ENCODE measurements around the gene TSPAN9. TPM values are rescaled to one million over a fixed set of nuclear protein-coding genes. Genes with fewer than 3 reads are reported as not detected.

The TSPAN9 gene
- total and polyA plus RNA-seq, 2 experiments from 2014 or later, result 6.0 to 31.5 TPM

GRCh38 chr12:3176754-3177153, 99.6 kb downstream of the TSPAN9 start:
- no peak overlapping the region for H3K27ac Mint-ChIP-seq
- Histone ChIP-seq H4K20me1 (replicated peaks; ENCODE audit: insufficient read depth) (no peaks in the 10 kb centered on the region), H3K36me3 (ENCODE audit: insufficient read depth) (no peaks in the 10 kb centered on the region), H3K4me1 (ENCODE audit: insufficient read depth) (peaks cover 21% of the 10 kb centered on the region), H2AFZ (no peak overlapping the region), H3K4me3 (no peak overlapping the region), H3K27ac (ENCODE audit: low read depth) (no peak overlapping the region), H3F3A (replicated peaks; ENCODE audit: low read depth) (0 out of 2 replicates have a peak, but pooled peaks cover 4% of the 10 kb centered on the region), H3K27me3 (ENCODE audit: insufficient read depth) (no peaks in the 10 kb centered on the region), H3K79me2 (replicated peaks; ENCODE audit: insufficient read depth) (no peaks in the 10 kb centered on the region), H3K4me2 (no peak overlapping the region), H3K9me2 (ENCODE audit: insufficient read depth) (no peaks in the 10 kb centered on the region)
- no peak for ATAC-seq
- H3K36me3 Mint-ChIP-seq (ENCODE audit: low read depth), result no peaks in the 10 kb centered on the region
- peaks cover 7% of the 10 kb centered on the region for H3K27me3 Mint-ChIP-seq (ENCODE audit: insufficient read depth, low read depth, poor library complexity)
- H3K9me3 Mint-ChIP-seq, result no peaks in the 10 kb centered on the region
- no peak for DNase-seq (ENCODE audit: low spot score)
- TF ChIP-seq, protein P1, sequence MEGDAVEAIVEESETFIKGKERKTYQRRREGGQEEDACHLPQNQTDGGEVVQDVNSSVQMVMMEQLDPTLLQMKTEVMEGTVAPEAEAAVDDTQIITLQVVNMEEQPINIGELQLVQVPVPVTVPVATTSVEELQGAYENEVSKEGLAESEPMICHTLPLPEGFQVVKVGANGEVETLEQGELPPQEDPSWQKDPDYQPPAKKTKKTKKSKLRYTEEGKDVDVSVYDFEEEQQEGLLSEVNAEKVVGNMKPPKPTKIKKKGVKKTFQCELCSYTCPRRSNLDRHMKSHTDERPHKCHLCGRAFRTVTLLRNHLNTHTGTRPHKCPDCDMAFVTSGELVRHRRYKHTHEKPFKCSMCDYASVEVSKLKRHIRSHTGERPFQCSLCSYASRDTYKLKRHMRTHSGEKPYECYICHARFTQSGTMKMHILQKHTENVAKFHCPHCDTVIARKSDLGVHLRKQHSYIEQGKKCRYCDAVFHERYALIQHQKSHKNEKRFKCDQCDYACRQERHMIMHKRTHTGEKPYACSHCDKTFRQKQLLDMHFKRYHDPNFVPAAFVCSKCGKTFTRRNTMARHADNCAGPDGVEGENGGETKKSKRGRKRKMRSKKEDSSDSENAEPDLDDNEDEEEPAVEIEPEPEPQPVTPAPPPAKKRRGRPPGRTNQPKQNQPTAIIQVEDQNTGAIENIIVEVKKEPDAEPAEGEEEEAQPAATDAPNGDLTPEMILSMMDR (conservative IDR thresholded peaks at IDR 0.05; ENCODE audit: low read depth in 2 of 2), result no peak
- TF ChIP-seq, protein P2, sequence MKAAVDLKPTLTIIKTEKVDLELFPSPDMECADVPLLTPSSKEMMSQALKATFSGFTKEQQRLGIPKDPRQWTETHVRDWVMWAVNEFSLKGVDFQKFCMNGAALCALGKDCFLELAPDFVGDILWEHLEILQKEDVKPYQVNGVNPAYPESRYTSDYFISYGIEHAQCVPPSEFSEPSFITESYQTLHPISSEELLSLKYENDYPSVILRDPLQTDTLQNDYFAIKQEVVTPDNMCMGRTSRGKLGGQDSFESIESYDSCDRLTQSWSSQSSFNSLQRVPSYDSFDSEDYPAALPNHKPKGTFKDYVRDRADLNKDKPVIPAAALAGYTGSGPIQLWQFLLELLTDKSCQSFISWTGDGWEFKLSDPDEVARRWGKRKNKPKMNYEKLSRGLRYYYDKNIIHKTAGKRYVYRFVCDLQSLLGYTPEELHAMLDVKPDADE (IDR thresholded peaks at IDR 0.05), result no peak
- TF ChIP-seq, protein P3, sequence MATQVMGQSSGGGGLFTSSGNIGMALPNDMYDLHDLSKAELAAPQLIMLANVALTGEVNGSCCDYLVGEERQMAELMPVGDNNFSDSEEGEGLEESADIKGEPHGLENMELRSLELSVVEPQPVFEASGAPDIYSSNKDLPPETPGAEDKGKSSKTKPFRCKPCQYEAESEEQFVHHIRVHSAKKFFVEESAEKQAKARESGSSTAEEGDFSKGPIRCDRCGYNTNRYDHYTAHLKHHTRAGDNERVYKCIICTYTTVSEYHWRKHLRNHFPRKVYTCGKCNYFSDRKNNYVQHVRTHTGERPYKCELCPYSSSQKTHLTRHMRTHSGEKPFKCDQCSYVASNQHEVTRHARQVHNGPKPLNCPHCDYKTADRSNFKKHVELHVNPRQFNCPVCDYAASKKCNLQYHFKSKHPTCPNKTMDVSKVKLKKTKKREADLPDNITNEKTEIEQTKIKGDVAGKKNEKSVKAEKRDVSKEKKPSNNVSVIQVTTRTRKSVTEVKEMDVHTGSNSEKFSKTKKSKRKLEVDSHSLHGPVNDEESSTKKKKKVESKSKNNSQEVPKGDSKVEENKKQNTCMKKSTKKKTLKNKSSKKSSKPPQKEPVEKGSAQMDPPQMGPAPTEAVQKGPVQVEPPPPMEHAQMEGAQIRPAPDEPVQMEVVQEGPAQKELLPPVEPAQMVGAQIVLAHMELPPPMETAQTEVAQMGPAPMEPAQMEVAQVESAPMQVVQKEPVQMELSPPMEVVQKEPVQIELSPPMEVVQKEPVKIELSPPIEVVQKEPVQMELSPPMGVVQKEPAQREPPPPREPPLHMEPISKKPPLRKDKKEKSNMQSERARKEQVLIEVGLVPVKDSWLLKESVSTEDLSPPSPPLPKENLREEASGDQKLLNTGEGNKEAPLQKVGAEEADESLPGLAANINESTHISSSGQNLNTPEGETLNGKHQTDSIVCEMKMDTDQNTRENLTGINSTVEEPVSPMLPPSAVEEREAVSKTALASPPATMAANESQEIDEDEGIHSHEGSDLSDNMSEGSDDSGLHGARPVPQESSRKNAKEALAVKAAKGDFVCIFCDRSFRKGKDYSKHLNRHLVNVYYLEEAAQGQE (IDR thresholded peaks at IDR 0.05; ENCODE audit: unreplicated experiment), result peak; percentile 59
- TF ChIP-seq JUNB (IDR thresholded peaks at IDR 0.05; ENCODE audit: unreplicated experiment) (no peak), POLR2AphosphoS5 (IDR thresholded peaks at IDR 0.05; ENCODE audit: low read depth) (no peak), EZH2 (IDR thresholded peaks at IDR 0.05; ENCODE audit: low read depth, unreplicated experiment) (no peak)
- H3K4me3 Mint-ChIP-seq, result no peak overlapping the region
- H3K4me1 Mint-ChIP-seq, result peaks cover 42% of the 10 kb centered on the region

DNA sequence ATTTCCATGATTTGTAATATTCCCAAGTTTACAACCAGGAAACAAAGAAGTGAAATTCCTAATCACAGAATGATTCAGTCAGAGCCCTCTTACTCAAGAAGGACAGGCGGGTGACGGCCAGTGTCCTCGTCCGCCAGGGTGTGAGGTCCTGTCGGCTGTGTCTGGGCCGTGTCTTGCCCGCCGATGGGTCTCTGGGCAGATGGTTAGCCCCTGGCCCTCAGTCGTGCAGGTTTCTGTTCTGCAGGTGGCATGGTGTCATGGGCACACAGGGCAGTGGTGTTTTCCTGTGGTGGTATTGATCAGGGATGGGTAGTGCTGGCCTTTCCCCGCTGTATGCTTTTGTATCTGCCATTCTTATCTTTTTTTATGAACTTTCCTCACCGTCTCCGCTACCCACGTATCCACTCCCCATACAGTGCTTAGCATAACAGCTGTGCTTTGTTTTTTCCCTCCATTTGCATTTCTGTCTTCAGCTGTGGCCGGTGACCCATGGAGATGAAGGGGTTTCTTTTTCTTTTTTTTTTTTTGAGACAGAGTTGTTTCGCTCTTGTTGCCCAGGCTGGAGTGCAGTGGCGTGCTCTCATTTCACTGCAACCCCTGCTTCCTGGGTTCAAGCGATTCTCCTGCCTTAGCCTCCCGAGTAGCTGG, 100.7 kb downstream of the TSPAN9 start:
- H3K4me2 ChIP-seq, result no peak overlapping the region
- Mint-ChIP-seq H3K36me3 (ENCODE audit: low read depth) (no peaks in the 10 kb centered on the region), H3K4me1 (peaks cover 39% of the 10 kb centered on the region), H3K27me3 (ENCODE audit: insufficient read depth, low read depth, poor library complexity) (peaks cover 7% of the 10 kb centered on the region), H3K4me3 (no peak overlapping the region), H3K27ac (no peak overlapping the region), H3K9me3 (no peaks in the 10 kb centered on the region)
- no peak overlapping the region for H2AFZ ChIP-seq
- H3K79me2 ChIP-seq (replicated peaks; ENCODE audit: insufficient read depth), result no peaks in the 10 kb centered on the region
- H3K9me2 ChIP-seq (ENCODE audit: insufficient read depth), result no peaks in the 10 kb centered on the region
- H3F3A ChIP-seq (replicated peaks; ENCODE audit: low read depth), result no peaks in the 10 kb centered on the region
- no peak overlapping the region for H3K27ac ChIP-seq (ENCODE audit: low read depth)
- peaks cover 12% of the 10 kb centered on the region; the same call in 1 of the 2 replicates for H3K4me1 ChIP-seq (ENCODE audit: insufficient read depth)
- H3K36me3 ChIP-seq (ENCODE audit: insufficient read depth), result no peaks in the 10 kb centered on the region
- no peaks in the 10 kb centered on the region for H3K27me3 ChIP-seq (ENCODE audit: insufficient read depth)
- no peak for DNase-seq (ENCODE audit: low spot score)
- no peak overlapping the region for H3K4me3 ChIP-seq
- peak; percentile 42 for ATAC-seq
- no peaks in the 10 kb centered on the region for H4K20me1 ChIP-seq (replicated peaks; ENCODE audit: insufficient read depth)
- no peak for TF ChIP-seq EZH2phosphoT487 (IDR thresholded peaks at IDR 0.05; ENCODE audit: unreplicated experiment)
- TF ChIP-seq, protein P1 (conservative IDR thresholded peaks at IDR 0.05; ENCODE audit: low read depth in 2 of 2), result no peak
- TF ChIP-seq STAT1 (IDR thresholded peaks at IDR 0.05; ENCODE audit: unreplicated experiment), result no peak
